GM10248 (cell line): Measurements from ENCODE around the gene CSNK2A1.

Source experiments
- CTCF ChIA-PET: fragments of 300-600 bp; sonication (Branson Sonifier 250); formaldehyde crosslinking; extraction: SDS; loops from one replicate; lab custom pipeline; 2021; ENCODE audit warnings: antibody characterized with exemption; lab: Yijun Ruan, JAX
- POLR2A ChIA-PET: fragments of 350-650 bp; sonication (Branson Sonifier 250); formaldehyde crosslinking; extraction: SDS; loops from one replicate; lab custom pipeline; 2020; ENCODE audit warnings: antibody characterized with exemption; lab: Yijun Ruan, JAX
- DNase-seq: peaks from one replicate; pipeline ENCODE4 v3.0.0; 2012; ENCODE audit errors: extremely low spot score
- CTCF ChIP-seq: IDR thresholded peaks from 2 replicates; pipeline ENCODE4 v1.5.1; 2012; ENCODE audit warnings: mild to moderate bottlenecking, low read depth; ENCODE audit errors: extremely low read depth, missing control alignments, control extremely low read depth

The CSNK2A1 gene

DNA sequence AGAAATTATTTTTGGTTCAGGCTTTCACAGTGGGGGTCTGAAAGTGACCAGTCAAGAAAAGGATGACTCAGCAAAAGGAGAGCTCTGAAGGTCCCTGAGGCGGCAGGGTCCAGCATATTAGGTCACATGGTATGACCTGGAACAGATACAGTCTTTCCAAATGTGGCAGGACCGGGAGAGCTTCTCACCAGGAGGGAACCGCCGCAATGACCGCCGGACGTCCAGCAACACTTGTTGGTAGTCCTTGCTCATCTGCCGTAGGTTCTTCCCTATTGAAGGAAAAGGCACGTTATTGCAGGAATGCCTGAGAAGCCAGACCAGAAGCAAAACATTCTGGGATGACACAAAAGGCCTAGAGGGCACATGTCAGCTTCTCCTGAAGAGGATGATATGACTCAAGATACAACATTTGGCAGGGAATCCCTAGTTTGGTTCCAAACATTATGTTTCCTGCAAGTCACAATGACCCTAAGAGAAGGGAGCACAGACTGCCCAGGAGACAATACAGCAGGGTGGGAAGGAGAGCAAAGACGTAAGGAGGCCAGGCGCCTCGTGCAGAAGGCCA lies 98.6 kb downstream of the CSNK2A1 start:
- no peak for TF ChIP-seq CTCF
- DNase-seq, result no peak
- POLR2A ChIA-PET, result no interaction called here
- CTCF ChIA-PET, result interaction anchor here (1.1 to 1.7 kb wide), 4 partner anchors 17 to 115 kb away, joined by 3 to 5 read pairs (median 3); partner anchors contain the start of gene TBC1D20

DNA sequence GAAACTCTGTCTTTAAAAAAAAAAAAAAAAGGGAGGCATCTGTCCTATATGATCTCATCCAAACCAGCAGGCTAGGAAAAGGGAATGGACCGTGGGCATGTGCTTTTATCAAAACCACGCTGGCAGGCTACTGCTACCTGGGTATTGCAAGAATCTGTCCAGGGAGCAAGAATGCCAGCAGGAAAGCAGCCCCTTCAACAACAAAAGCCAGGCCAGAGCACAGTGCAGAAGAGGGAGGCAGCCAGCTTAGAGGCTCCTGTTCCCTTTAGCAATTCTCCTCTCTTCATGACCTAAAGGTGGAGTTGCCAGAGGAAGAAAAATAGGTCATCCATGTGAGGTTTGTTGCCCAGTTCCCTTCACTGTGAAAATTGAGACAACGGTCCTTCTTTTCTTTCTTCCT lies 99.5 kb downstream of the CSNK2A1 start:
- POLR2A ChIA-PET, result no interaction called here
- DNase-seq, result no peak
- CTCF ChIA-PET, result interaction anchor here (1.1 kb wide), 1 partner anchor 50 kb away, joined by 3 read pairs; no protein-coding TSS in a partner anchor
- TF ChIP-seq CTCF, result no peak

GRCh38 chr20:443223-443775 lies 100.3 kb downstream of the CSNK2A1 start:
- no peak for TF ChIP-seq CTCF
- POLR2A ChIA-PET, result no interaction called here
- no peak for DNase-seq
- CTCF ChIA-PET, result no interaction called here

DNA sequence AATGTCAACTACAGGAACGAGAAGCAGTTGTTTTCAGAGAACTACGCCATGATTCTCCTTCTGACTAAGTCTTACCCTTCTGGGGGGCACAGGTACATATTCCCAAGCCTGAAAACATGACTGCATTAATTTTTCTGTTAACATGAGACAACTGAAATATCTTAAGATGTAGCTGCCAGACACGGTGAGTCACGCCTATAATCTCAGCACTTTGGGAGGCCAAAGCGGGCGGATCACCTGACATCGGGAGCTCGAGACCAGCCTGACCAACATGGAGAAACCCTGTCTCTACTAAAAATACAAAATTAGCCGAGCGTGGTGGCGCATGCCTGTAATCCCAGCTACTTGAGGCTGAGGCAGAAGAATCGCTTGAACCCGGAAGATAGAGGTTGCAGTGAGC lies 103.0 kb downstream of the CSNK2A1 start:
- POLR2A ChIA-PET, result no interaction called here
- no peak for DNase-seq
- CTCF ChIA-PET, result no interaction called here
- no peak for TF ChIP-seq CTCF

GRCh38 chr20:440148-440547 lies 103.4 kb downstream of the CSNK2A1 start:
- TF ChIP-seq CTCF, result no peak
- ChIA-PET CTCF (no interaction called here), POLR2A (no interaction called here)
- no peak for DNase-seq

DNA sequence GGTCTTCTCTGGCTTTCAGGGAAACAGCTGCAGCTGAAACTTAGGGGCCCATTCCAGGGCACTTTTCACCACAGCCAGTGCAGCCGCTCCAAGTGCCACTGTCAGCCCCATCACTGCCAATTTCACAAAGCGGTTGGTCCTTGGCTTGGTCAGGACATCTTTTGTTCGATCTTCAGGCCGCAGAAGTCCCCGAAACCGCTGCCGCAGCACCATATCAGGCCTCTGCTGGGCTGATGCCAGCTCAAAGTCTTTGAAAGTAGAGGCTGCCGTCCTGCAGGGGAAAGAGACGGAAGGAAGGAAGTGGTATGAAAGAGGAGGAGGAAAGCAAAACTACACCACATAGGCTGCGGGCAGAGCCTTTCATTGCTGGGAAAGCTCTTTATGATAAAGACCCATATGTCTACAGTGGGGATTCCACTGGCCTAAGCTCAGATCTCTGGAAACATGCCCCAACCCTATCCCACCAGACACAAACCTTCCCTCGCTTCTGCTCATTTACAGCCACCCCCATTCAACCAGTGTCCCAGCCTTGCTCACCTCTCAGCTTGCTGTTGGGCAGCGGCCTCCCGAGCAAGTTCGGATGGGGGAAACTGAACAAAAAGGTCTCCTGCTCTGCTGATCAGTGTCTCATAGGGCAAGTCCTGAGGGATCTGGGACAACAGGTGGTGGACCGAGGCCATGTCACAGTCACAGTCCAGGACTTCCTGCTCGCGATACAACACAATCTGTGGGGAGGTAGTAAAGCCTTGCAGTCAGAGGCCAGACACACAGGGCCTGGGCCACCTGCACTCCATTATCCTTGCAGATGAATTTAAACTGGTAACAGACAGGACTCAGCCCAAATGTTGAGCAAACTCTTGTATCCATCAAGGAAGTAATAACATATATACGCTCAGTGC lies 104.8 kb downstream of the CSNK2A1 start:
- DNase-seq, result no peak
- POLR2A ChIA-PET, result no interaction called here

More for the DNA sequence above, 104.8 kb downstream of the CSNK2A1 start:
- no peak for TF ChIP-seq CTCF
- CTCF ChIA-PET, result interaction anchor here (0.7 to 1.6 kb wide), 4 partner anchors 9 to 108 kb away, joined by 3 to 4 read pairs (median 3); no protein-coding TSS in a partner anchor
